Ectodermal cell (in vitro differentiated cells): ENCODE results near the gene TBX20.
"Not testable (repeated sequence)": the region's sequence is repeated elsewhere in the genome, so short reads cannot be mapped to it uniquely, and the experiment has no call there.

Experiments
- H3K27ac ChIP-seq: 2 replicates; pipeline ENCODE4 v1.7.0; 2013; ENCODE audit warnings: mild to moderate bottlenecking, low read depth, low read length; ENCODE audit not compliant: insufficient read depth, poor library complexity, severe bottlenecking
- H3K27me3 ChIP-seq: 2 replicates; pipeline ENCODE4 v1.7.0; 2013; ENCODE audit warnings: mild to moderate bottlenecking, low read length; ENCODE audit not compliant: insufficient read depth, control insufficient read depth, poor library complexity, severe bottlenecking
- H3K36me3 ChIP-seq: one replicate; pipeline ENCODE4 v1.7.0; 2013; ENCODE audit warnings: low read length; ENCODE audit not compliant: control insufficient read depth, insufficient read depth
- H3K4me1 ChIP-seq: one replicate; pipeline ENCODE4 v1.7.0; 2013; ENCODE audit warnings: low read length; ENCODE audit not compliant: control insufficient read depth, insufficient read depth
- H3K4me3 ChIP-seq: 2 replicates; pipeline ENCODE4 v1.7.0; 2013; ENCODE audit warnings: low read depth, low read length, control low read depth; ENCODE audit not compliant: insufficient read depth
- H3K9me3 ChIP-seq: 2 replicates; pipeline ENCODE4 v1.7.0; 2013; ENCODE audit warnings: mild to moderate bottlenecking, low read length, moderate library complexity; ENCODE audit not compliant: control insufficient read depth
- WGBS, 2 experiments: methylation state at CpG; one replicate each; pipeline ENCODE4 v1.1.7; 2013; ENCODE audit warnings: missing lambda C conversion rate in 2 of 2; 5-methylcytosine and 5-hydroxymethylcytosine counted together

The TBX20 gene

DNA sequence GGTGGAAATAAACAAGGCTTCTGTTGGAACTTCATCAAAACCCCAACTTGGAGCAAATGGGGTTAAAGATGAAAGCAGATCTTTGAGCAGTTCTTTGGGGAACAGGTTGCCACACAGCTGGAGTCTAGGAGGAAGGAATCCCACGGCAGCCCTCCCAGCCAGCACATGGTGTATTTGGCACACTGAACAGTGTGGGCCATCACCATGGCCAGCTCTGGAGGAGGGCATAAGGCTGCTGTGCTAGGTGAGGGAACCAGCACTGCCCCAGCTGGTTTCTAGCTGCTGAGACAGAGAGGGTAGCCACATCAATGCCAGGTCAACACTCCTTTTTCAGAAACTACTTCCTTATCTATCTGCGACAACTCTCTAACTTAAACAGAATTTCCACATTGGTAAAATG lies 33.7 kb downstream of the TBX20 start:
- H3K27me3 ChIP-seq, H3K4me1 ChIP-seq, H3K4me3 ChIP-seq, H3K9me3 ChIP-seq, H3K36me3 ChIP-seq, H3K27ac ChIP-seq: not testable (repeated sequence)
- 79 to 84% methylated on average over 2 of the region's 2 CpGs for WGBS, 2 experiments

DNA sequence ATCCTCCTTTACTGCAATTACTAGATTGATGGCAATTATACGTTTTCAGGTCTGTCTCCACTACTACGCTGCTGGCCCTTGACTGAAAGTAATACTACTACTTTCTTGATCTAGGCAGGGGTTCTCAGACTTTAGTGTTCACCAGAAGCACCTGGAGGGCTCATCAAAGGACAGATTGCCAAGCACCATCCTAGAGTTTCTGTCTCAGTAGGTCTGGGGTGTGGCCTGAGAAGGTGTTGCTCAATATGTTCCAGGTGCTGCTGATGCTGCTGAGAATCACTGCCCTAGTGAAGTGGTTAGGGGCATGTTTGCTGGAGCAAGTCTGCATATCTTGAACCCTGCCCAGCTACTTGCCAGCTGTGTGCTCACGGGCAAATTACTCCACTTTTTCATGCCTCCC lies 37.9 kb downstream of the TBX20 start:
- H3K4me3 ChIP-seq, H3K36me3 ChIP-seq, H3K4me1 ChIP-seq, H3K9me3 ChIP-seq, H3K27ac ChIP-seq, H3K27me3 ChIP-seq: not testable (repeated sequence)
- WGBS, 2 experiments, result 94 to 95% methylated on average over 2 to 3 of the region's 3 CpGs

DNA sequence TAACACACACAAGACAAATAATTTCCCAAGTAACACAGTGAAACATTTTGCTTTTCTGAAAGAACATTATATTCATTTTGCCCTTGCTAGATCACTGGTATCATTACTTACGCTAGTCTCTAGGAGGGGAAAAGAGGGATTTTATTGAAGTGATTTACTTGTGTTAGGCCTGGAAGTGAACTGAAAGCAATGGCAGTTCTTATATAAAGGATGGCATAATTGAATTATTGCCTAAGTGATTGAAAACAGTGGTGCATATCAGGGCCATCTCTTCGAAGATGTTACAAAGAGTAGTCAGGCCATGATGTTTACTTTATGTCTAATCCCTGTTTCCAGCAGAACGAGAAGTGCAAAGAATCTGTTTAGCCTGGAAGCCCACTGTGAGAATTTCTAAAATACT lies 38.8 kb downstream of the TBX20 start:
- not testable (repeated sequence) for H3K27me3 ChIP-seq, H3K27ac ChIP-seq, H3K36me3 ChIP-seq, H3K9me3 ChIP-seq, H3K4me1 ChIP-seq, H3K4me3 ChIP-seq
- no CpG with 5 or more reads among the region's 3 CpGs for WGBS, 2 experiments

DNA sequence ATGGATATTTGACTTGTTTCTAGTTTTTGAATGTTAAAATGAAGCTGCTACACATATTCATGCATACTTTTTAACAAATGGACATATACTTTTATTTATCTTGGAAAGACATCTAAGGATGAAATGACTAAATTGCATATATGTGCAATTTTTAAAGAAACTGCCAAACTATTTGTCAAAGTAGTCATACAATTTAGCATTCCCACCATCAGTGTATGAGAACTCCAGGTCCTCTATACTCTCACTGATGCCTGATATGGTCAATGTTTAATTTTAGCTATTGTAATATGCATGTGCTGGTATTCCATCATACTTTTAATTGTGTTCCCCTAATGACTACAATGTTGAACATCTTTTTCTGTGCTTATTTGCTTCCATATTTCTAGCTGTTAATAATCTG lies 47.0 kb downstream of the TBX20 start:
- H3K4me3 ChIP-seq, H3K9me3 ChIP-seq, H3K4me1 ChIP-seq, H3K27ac ChIP-seq, H3K27me3 ChIP-seq, H3K36me3 ChIP-seq: not testable (repeated sequence)

DNA sequence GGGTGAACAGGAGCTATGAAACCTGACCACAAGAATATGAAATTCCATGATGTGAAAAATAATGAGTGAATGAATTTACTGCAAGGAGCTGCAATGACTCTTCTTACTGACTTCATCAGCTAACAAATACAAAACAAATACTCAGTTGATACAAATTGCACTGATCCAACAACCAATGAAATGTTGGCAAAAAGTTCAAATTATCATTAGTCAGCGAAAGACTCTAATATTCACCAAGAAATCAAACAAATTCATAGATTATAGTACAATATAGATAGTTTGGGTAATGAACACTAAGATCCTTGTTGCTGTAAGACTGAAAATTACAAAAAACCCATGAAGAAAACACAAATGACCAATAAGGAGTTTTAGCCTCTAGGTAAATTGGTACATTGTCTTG lies 49.0 kb downstream of the TBX20 start:
- WGBS, 2 experiments, result 100% methylated on average over 1 of the region's 1 CpG; no CpG with 5 or more reads in 1 of the 2 experiments
- H3K4me1 ChIP-seq, H3K27ac ChIP-seq, H3K4me3 ChIP-seq, H3K9me3 ChIP-seq, H3K27me3 ChIP-seq, H3K36me3 ChIP-seq: not testable (repeated sequence)

DNA sequence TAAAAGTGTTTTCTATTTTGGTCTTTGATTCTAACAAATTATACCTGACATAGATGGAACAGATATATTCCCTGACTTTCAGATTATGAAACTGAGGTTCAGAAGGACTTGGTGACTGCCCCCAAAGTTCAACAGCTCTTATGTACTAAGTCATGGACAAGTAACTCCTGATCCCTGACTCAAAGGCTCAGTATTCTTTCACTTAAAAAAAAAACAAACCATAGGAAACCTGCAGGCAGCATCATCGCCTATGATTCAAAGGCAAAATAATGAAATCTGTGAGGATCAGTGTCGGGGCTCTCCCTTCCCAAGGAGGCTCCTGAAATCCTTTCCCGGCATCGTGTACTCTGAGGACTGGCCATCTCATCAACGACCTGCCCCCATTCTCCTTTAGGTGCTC lies 49.9 kb downstream of the TBX20 start:
- not testable (repeated sequence) for H3K36me3 ChIP-seq, H3K9me3 ChIP-seq, H3K4me1 ChIP-seq, H3K27ac ChIP-seq, H3K4me3 ChIP-seq, H3K27me3 ChIP-seq
- 79 to 95% methylated on average over 2 to 5 of the region's 5 CpGs for WGBS, 2 experiments

DNA sequence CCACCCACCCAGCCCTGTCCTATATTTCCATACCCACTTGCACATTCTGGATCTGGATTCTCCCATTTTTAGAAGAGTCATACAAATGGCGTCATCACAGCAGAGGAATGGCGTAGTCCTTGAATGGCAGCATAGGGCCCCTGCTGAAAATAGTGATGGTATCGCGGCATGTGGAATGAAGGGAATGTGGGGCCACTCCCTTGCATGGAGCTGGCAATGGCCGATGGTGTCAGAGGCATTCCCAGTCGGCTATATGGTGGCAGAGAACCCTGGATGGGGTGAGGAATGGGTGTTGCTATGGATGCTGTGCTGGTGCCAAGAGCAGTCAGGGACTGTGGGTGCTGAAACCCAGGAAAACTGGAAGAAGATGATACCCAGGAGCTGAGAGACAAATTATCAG lies 51.5 kb downstream of the TBX20 start:
- H3K27ac ChIP-seq, H3K4me1 ChIP-seq, H3K27me3 ChIP-seq, H3K9me3 ChIP-seq, H3K4me3 ChIP-seq, H3K36me3 ChIP-seq: not testable (repeated sequence)
- 93 to 95% methylated on average over 6 of the region's 6 CpGs for WGBS, 2 experiments

DNA sequence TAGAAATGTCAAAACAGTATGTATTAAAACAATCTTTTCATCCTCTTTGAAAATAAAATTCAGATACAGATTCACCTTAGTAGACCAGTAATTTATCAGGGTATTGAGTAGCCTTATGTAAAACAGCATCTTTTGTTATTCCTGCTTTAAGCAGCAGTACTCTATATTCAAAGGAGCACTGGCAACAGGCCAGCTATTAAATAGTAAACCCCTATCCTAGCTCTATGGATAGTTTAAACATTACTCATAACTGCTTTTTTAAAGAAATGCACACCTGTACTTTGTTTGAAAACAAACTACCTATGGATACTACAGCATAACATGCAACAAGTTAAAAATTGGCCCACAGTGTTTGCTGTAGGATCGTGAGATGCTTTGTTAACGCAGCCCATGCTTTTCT lies 53.7 kb downstream of the TBX20 start:
- 94% methylated on average over 2 of the region's 2 CpGs; no CpG with 5 or more reads in 1 of the 2 experiments for WGBS, 2 experiments
- H3K4me1 ChIP-seq, H3K9me3 ChIP-seq, H3K36me3 ChIP-seq, H3K4me3 ChIP-seq, H3K27me3 ChIP-seq, H3K27ac ChIP-seq: not testable (repeated sequence)

DNA sequence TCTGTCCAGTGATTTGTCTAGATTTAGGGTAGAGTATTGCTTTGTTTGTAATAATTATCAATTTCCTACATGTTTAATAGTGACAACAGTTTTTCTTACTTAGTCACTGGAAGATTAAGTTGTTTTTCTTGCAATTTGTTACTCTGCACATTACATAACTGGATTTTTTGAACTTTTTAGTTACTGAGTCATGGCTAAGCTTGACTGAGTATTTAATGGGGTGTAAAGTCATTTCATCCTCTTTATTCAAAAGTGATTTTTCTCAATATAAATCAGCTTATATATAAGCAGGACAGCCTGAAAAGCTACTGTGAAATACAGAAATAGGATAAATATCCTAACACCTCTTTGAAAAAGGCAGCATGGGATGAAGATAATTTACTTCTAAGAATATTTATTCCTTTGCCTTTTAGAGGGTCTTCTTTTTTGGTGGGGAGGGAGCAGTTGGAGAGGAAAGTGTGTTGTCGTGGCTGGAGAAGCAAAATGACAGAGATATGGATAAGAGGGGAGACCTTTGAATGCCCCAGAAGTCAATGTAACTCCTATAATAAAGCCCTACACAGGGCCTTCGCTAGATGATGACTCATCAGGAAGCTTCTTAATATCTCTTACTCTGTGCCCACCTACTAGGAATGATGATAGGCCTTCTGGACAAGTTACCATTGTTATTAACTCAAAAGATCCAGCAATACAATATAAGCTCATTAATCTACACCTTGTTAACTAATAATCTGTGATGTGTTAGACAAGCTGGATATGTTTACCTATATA lies 55.3 kb downstream of the TBX20 start:
- H3K4me3 ChIP-seq, H3K36me3 ChIP-seq, H3K9me3 ChIP-seq, H3K4me1 ChIP-seq, H3K27ac ChIP-seq, H3K27me3 ChIP-seq: not testable (repeated sequence)
- WGBS, 2 experiments, result 87 to 93% methylated on average over 2 of the region's 2 CpGs

DNA sequence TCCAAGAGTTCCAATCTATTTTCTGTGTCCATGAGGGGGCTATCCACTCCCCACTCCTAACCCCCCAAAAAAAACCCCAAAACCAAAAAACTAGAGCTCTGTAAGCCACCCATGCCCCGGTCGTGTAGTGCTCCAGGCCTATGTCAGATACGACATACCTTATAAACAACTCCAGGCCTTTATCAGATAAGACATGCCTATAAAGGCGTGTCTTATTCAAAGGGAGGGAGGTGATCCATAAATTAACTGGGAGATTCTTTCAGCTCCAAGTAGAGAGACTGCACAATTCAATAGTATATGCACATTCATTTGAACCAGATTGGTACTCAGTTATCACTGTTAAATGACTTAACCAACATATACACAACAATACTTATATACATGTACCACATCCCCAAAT lies 62.3 kb downstream of the TBX20 start:
- 89 to 96% methylated on average over 3 to 4 of the region's 4 CpGs for WGBS, 2 experiments

DNA sequence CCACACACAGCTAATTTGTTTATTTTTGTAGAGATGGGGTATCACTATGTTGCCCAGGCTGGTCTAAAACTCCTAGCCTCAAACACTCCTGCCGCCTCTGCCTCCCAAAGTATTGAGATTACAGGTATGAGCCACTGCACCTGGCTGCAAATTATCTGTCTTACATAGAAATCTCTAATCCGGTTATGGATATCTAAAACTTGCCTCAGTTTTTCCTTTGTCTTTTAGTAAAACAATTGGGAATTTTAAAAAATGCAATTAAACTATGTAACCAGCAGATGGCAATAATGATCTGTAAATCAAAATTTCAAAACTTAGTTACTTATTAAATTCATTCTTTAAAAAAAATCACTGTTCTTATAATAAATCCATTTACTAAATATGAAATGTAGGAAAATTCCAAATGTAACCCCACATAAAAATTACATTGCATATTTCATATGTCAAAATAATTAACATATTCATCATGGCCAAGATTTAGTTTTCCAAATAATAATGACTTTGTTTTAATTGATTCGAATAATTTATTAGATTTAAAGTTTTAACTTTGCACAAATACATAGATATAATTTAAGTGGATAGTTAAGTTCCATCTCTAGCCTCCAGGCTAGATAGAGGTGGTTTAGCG lies 63.6 kb downstream of the TBX20 start:
- not testable (repeated sequence) for H3K9me3 ChIP-seq, H3K36me3 ChIP-seq, H3K4me3 ChIP-seq, H3K27ac ChIP-seq, H3K4me1 ChIP-seq
- 14 to 40% methylated on average over 1 of the region's 4 CpGs for WGBS, 2 experiments
- peaks cover 32% of the 10 kb centered on the region for H3K27me3 ChIP-seq

More for the DNA sequence above, 62.3 kb downstream of the TBX20 start:
- H3K4me3 ChIP-seq, H3K36me3 ChIP-seq, H3K9me3 ChIP-seq, H3K27ac ChIP-seq, H3K4me1 ChIP-seq: not testable (repeated sequence)
- H3K27me3 ChIP-seq, result peaks cover 19% of the 10 kb centered on the region
